Right forelimb (tissue), 1 donor: ENCODE data around the gene ERVFRD-1.

Experiments used
- DNase-seq: peaks from one replicate; pipeline ENCODE4 v3.0.0-alpha.2; 2018

Gene ERVFRD-1, protein sequence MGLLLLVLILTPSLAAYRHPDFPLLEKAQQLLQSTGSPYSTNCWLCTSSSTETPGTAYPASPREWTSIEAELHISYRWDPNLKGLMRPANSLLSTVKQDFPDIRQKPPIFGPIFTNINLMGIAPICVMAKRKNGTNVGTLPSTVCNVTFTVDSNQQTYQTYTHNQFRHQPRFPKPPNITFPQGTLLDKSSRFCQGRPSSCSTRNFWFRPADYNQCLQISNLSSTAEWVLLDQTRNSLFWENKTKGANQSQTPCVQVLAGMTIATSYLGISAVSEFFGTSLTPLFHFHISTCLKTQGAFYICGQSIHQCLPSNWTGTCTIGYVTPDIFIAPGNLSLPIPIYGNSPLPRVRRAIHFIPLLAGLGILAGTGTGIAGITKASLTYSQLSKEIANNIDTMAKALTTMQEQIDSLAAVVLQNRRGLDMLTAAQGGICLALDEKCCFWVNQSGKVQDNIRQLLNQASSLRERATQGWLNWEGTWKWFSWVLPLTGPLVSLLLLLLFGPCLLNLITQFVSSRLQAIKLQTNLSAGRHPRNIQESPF

DNA sequence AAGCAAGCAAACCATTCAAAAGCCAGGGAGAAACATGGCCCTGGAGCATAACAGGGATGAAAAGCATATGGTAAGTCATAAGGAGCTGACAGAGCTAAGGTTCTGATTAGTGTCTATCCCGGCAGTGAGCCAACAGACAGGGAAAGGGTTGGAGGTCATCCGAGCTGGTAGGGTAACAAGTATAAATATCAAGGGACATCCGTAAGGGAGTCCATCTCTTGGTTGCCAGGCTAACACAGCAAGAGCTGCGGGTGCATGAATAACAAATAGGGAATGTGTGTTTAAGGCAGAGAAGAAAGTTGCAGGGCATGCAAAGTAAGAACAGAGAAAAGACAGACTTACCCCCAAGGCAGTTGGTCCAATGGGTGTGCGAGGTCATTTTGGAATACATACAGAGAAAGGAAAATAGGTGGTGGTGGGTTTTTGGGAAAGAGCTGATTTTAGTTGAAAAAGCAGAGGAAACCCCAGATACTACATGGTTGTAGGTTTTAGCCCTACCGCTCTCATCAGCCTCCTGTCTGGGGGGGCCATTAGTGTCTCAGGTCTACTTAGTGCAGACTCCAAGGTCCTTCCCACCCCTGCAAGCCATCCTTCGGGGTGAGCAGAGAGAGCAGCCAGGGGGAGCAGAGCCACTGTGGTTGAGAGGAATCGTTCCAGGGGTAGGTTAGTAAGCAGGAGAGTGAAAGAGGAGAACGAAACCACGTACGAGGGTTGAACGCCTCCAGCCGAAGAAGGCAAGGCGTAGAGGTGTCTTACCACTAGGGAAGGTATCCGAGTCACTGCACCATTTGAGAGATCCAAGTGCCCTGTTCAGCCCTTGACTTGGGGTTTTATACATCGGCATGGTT is at the start of gene ERVFRD-1:
Gene ERVFRD-1, minus strand, starts transcription at position 805 of the 848 bp plus-strand sequence. CDS start 6,415 bp downstream, outside the sequence.
- no peak for DNase-seq

DNA sequence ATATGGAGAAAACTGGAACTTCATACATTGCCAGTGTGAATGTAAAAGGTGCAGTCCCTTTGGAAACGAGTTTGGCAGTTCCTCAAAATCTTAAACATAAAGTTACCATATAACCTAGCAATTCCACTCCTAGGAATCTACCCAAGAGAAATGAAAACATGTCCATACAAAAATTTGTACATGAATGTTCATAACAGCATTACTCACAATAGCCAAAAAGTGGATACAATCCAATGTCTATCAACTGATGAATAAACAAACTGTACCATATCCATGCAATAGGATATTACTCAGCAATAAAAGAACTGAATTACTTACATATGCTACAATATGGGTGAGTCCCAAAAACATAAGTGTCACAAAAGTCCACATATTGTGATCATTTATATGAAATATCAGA is 48.7 kb upstream of the ERVFRD-1 start:
- DNase-seq = no peak

DNA sequence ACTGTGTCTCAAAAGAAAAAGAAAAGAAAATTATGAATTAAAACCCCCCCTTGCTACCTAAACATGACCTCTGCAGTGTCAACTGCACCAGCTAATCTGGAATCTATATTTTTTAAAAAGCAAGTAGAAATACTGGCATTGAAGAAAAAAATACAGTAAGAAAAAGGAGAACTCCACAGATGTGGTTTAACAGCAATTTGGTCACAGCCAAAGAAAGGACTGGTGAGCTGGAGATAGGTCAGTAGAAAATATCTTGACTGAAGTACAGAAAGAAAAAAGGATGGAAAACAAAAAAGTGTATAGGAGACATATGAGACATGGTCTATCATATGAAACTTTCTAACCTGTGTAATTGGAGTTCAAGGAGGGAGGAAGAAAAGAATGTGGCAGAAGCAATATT is 44.1 kb upstream of the ERVFRD-1 start:
- DNase-seq = no peak

DNA sequence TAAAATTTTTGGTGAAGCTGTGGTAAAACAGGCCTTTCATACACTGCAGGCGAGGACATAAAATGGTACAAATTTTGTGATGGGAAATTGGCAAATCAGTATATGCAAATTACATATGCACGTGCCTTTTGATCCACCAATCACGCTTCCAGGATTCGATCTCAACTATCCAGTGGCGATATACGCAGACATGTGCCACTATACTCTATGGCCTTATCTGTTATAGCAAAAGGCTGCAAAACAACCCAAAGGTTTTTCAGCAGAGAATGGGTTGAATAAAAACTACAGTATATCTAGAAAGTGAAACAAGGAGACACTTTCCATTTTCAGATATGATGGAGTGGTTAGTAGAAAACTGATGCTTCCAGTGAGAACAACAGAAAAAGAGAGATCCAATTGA is 41.9 kb upstream of the ERVFRD-1 start:
- DNase-seq = no peak

DNA sequence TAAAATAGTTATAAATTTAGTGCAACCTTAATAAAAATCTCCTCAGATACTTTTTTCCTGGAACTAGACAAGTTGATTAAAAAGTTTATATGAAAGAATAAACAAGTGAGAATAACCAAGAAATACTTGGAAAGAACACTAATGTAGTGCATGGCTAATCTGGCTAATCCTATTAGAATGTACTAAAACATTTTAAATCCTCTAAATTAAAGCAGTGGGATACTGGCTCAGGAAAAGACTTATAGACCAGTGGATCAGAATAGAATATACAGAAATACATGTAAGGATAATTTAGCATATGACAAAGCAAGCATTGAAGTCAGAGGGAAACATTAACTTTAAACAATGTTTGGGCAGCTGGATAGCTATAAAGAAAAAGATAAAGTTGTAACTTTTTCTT is 41.1 kb upstream of the ERVFRD-1 start:
- no peak for DNase-seq

DNA sequence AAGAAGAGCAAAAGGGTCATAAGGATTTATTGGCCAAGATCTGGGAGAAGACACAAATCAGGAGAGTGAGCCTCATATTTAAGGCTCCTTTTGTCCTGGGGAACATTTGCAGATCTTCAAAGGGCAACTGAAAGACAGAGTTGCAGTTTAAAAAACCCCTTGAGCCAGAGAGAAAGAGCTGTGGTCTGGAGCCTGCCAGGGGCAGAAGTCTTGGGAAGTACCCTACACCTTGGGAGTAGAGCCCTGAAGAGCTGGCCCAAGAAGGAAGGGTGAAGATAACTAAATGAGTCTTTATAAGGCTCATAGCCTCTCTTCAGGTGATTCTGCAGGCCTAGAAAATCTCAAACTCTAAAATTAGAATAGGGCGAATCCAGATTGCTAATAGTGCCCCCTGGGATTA is 40.0 kb upstream of the ERVFRD-1 start:
- DNase-seq = no peak

DNA sequence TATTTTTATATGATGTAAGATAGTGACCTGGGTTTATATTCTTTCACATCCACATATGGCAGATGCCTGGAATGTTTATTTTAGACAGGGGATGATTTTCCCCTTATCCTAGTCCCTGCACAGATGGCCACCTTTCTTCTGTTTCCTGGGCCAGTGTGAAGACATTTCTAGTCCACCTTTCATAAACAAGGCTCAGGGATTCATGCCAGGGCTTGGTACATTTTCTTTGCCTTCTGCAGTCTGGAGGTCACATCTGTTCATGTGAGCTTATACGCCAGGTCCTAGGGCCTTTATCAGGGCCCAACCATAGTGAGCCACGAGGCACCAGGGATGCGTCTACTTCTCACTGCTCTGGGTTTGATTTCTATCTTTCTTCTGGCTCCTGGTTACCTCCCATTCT is 38.0 kb upstream of the ERVFRD-1 start:
- no peak for DNase-seq

DNA sequence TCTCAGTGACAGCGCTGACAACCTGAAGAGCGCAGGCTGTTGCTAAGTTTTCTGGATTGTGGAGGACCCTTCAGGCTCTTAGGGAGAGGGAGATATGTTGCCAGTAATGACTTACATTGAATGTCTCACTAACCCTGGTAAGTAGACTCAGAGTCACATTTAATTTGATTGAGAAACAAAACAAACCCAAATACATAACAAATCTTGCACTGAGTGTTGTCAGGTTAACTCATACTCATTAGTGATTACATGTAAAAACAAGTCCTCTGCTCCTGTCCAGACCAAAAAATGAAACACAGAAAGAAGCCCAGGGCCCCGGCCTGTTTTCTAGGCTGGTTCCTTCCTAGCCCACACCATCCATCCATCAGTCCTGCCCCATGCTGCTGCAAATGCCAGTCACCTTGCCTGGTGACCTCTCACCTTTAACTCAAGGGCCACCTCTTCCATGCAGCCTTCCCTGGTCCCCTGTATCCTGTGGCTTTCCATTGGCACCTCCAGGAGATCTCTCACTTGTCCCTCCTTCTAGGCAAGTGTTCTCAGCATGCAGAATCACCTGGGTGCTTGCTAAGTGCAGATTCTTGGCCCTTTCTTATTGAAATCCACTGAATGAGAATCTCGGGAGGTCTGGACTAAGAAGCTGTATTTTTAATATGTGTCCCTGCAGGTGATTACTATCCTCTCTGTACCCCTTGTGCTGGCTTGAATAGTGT is 34.7 kb upstream of the ERVFRD-1 start:
- DNase-seq = no peak

DNA sequence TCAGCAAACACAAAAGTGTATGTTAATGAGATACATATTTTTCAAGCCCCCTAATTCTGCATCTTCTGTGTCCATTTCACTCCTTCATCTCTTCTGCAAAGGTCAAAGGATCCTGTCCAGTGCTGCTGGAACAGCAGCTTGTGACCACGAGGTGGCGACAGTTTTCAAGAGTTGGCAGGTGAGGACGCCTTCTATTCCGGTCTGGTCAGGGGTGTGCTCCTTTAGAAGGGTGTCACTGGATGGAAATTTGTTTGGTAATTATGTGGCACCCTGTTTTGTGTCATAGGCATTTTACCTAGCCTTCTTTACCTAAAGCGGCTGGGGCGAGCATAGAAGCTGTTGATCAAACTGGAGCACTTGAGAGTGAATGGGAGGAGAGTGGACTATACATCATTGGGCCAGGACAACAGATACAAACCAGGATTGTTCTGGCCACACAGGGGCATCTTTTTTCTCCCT is 32.9 kb upstream of the ERVFRD-1 start:
- DNase-seq = peak; percentile 83

DNA sequence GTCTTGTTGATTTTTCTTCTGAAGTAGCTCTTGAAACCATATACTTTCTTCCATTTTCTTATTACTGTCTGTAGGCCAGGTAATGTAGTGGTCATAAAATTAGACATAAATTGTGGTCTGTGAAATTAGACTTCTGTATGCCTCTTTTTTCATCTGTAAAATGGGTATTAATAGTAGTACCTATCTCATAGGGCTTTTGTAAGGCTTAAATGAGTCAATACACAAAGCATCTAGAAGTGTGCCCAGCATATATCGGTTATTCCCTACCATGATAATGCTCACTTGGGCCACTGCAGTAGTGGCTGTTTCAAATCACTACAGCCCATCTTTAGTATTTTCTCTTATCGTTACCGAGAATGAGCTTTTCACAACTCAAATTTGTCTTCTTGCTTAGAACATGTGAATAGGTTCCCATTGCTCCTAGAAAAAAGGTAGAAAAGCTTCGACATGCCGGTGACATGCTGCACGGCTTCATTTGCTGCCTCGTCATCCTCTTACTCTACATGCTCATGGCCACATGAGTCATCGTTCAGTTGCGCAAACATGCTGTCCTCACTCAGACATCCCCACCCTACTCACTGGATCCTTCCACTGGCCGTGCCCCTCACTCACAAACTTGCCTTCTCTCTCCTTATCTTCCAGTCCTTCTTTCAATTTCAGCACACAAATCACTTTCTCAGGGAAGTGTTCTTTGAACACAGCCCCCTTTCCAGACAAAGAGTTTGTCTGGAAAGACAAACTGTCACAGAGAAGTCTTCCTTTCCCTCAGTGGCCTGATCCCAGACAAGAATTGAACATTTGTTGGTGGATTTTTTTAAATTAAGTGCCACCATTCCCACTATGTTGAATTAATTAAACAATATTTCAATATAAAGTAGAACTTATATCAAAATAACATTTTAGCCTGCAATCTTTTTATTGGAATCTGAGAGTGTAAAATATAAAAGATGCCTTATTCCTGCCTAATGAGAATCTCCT is 32.2 kb upstream of the ERVFRD-1 start:
- no peak for DNase-seq

DNA sequence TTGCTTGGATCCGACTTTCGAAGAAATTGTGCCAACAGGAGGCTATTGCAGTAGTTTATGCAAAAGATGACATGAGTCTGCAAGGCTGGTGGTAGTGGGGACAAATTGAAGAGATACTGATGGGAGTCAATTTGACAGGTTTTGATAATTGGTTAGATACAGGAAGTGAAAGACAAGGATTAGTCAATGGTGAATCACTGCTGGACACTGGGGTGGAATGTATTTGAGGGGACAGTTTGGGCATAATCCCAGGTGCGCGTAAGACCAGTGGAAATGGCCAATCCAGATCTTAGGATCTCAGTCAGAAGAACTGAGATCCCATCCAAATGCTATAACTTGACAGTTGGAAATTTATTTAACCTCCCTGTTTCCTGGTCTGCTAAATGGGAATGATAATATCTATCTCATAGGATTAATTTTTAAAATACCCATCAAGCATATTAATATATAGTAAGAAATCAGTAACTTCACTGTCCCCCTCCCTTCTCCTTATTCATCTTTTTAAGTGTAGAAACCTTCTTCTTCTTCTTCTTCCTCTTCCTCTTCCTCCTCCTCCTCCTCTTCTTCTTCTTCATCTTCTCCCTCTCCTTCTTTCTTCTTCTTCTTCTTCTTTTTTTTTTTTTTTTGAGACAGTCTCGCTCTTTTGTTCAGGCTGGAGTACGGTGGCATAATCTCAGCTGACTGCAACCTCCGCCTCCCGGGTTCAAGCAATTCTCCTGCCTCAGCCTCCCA is 30.9 kb upstream of the ERVFRD-1 start:
- no peak for DNase-seq

DNA sequence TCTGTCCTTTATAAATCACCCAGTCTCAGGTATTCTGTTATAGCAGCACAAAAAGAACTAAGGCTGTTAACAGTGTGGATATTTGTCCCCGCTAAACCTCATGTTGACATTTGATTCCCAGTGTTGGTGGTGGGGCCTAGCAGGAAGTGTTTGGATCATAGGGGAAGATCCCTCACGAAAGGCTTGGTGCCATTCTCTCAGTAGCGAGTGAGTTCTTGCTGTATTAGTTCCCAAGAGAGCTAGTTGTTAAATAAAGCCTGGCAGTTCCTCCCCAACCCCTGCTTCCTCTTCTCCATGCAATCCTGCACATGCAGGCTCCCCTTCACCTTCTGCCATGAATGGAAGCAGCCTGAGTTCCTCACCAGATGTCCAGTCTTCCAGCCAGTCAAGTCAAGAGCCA is 29.8 kb upstream of the ERVFRD-1 start:
- no peak for DNase-seq

DNA sequence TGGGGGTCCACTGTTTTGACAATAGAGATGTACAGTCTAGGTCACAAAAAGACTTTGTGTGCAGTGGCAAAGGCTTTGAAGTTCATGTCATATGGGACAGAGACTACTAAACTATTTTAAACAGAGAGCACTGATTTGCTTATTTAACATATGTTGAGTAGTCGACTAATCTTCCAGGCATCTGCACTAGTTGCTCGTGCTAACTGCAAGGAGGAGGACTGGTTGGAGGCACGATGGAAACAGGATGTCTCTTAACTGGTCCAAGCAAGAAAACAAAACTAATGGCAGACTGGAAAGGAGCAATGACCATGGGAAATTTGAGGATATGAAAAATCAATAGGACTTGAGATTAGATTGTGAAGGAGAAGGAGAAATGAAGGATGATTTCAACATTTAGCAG is 28.5 kb upstream of the ERVFRD-1 start:
- no peak for DNase-seq

DNA sequence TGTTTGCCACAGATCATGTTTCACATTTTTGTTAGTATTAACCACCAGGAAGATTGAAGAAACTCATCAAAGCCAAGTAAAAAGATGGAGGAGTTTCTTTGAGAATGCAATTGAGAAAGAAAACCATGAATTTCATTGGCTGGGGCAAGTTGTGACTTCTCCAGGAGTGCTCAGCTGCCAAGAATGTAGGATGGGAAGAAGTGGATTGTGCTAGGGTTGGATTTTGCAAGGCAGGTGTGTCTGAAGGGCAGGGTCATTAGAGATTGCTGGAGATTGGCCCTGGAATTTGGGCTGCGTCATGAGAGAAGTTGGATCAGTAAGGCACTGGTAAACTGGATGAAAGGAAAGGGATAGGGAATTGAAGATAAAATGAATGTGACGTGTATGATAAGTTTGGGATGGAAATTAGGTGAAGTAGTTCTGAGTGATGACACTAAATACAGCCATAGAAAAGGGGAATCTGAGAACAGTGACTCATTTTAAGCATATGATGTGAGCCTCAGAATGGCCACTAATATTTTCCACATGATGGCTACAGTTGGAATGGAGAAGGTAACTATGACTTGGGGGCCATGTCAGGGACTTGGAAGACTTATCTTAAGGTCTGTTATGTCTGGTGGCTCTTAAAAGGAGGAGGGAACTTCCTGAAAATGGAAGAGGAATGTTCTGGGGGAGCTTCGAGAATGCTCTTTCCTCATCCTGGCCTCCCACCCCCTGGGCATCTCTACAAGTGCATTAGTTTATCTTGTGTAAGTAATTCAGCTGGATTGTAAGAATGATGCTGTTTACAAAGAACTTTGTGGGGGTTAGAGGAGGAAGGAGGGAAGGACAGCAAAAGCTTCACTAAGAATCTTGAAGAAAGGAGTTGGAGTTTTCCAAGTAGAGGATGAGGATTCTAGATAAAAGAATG is 27.8 kb upstream of the ERVFRD-1 start:
- DNase-seq = no peak

DNA sequence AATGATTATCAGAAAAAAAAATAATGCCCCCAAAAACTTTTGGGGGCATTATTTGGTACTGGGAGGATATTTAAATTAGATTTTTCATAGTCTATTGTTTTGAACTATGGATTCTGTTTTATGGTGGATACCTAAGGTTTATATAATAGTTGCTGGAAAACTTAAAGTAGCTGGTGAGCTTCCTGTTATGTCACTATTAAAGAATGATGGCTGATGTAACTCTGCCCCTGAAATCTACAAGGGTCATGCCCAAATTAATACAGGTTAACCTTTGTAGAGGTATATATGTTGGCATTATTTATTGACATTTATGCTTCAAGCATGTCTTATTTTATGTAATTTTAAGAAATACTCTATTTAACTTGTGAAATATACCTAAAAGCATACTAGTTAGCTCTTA is 25.3 kb upstream of the ERVFRD-1 start:
- no peak for DNase-seq

DNA sequence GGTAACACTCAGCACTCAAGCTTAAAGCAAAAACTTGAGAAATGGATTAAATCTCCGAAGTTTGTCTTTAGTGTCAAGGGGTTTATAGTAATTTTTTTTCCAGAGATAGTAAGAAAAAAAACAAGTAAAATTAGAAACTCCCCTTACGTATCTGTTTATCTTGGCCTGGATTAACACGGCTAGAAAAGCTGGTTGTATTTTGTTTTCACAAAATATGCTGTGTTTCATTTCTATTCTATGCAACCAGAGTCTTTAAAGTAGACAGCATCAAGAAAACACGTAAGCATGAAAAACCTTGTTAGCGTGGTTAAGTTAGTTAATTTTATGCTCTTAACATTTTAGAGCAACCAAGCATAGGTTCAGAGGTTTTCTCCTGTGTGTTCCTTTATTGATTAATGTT is 21.8 kb upstream of the ERVFRD-1 start:
- no peak for DNase-seq

DNA sequence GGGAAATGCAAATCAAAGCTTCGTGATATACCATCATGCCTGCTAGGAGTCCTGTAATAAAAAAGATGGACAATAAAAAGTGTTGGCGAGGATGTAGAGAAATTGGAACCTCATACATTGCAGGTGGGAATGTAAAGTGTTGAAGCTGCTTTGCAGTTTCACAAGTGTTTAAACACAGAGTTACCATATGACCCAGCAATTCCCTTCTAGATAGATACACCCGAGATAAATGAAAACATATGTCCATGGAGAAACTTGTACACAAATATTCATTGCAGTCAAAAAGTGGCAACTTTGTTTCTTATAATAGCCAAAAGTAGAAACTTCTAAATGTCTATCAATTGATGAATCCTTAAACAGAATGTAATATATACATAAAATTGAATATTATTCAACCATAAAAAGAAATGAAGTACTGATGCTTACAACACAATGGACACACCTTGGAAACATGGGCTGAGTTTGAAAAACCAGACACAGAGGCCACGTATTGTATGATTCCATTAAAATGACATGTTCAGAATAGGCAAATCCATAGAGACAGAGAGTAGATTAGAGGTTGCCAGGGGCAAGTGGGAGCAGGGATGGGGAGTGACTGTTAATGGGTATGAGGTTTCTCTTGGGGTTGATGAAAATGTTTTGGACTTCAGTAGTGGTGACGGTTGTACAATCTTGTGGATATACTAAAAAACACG is 20.8 kb upstream of the ERVFRD-1 start:
- no peak for DNase-seq

DNA sequence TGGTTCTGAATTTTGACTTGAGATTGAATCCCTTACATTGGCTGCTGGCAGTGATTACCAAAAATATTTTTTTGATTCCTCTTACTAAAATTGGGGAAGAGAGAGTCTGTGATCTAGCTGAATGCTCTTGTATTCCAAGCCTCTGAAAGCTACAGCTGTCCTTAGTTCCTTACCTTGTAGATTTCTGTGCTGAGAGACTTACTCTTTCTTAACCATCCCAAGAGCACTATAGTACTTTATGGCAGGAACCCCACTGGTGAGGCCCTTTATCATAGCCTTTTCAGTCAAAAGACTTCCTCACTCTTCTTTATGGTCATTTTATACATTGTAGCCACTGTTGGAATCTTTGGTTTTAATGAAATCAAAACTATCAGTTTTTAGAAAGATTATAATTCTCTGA is 19.1 kb upstream of the ERVFRD-1 start:
- DNase-seq = no peak

DNA sequence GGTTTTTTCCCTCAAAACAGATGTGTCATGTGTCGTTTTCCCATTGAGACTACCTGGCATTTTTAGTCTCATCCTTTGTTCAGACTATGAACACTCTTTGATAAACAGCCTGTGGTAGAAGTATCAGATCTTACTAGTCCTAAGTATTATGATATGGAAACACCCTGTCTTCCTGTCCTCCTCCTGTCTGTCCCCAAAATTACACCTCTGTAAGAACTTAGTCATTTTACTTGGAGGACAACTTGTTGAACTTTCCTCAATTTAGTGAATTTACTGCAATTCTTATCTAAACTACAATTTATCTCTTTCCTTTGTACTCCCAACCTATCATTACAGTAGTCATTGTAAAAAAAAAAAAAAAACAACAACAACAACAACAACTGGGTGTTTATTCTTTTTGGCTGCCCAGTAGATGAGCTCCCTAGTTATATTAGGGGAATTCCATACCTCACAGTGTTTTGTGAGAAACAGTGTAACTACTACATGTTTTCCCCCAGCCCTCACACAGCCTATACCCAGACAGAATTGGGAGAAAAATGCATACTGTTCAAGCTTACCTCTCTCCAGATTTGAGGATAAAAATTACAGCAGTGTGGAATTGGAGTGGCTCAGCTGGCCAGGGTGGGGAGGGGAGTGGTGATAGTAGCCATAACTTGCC is 18.5 kb upstream of the ERVFRD-1 start:
- DNase-seq = no peak
